K562 treated with DMSO at 1 percent for 24 hours (cell line): ENCODE results near the gene PLXNB3. TPM values are rescaled to one million over a fixed set of nuclear protein-coding genes. Genes with fewer than 3 reads are reported as not detected.

ENCODE experiments used
- total RNA-seq: library from RNA; unstranded; fragments of 300-600 nt; gene quantifications from 2 replicates; pipeline ENCODE4 v1.2.3, GENCODE V29; 2022; ENCODE audit warnings: low read depth; ENCODE audit not compliant: insufficient read depth

PLXNB3 gene
- total RNA-seq: 0.75 and 3.0 TPM in 2 replicates

GRCh38 chrX:153763989-153764755, at the start of gene PLXNB3:
Gene PLXNB3 (plus strand): TSS chrX:153764249. CDS start chrX:153765536, 1,287 bp downstream.

GRCh38 chrX:153724252-153725038, 39.6 kb upstream of the PLXNB3 start, which contains the start of the genes ABCD1 and BCAP31:
Gene ABCD1 (plus strand): TSS chrX:153724856. CDS start chrX:153725267, 411 bp downstream.
Gene BCAP31 (minus strand): TSS chrX:153724387. CDS start chrX:153723244, 1,143 bp downstream.

GRCh38 chrX:153780678-153781427, 16.8 kb downstream of the PLXNB3 start, which contains the start of gene SRPK3:
Gene SRPK3 (plus strand): TSS chrX:153781041. CDS start chrX:153781087, 46 bp downstream.

GRCh38 chrX:153794018-153794896, 30.2 kb downstream of the PLXNB3 start, which contains the start of the genes IDH3G and SSR4:
Gene IDH3G (minus strand): TSS chrX:153794375. CDS start chrX:153794326, 49 bp downstream.
Gene SSR4 (plus strand): TSS chrX:153794668. CDS start chrX:153794688, 20 bp downstream.

Other genes with a start within 250 kb of the PLXNB3 start
- not detected in 2 replicates for gene ATP2B3, start 246.6 kb upstream of the PLXNB3 start, total RNA-seq
- 45.2 and 46.1 TPM in 2 replicates for gene CCNQ, start 165.1 kb upstream of the PLXNB3 start, total RNA-seq
- gene DUSP9, start 117.0 kb upstream of the PLXNB3 start, total RNA-seq: 3.8 and 4.7 TPM in 2 replicates
- 3.2 and 3.4 TPM in 2 replicates for gene PNCK, start 90.4 kb upstream of the PLXNB3 start, total RNA-seq
- gene SLC6A8, start 76.3 kb upstream of the PLXNB3 start, total RNA-seq: 44.3 and 46.8 TPM in 2 replicates
- gene BCAP31, start 39.9 kb upstream of the PLXNB3 start, total RNA-seq: 217 and 219 TPM in 2 replicates
- gene ABCD1, start 39.4 kb upstream of the PLXNB3 start, total RNA-seq: 47.5 and 48.3 TPM in 2 replicates
- 0.13 TPM in 1 of 2 replicates, not detected in the other for gene SRPK3, start 16.8 kb downstream of the PLXNB3 start, total RNA-seq
- 94.7 and 98.9 TPM in 2 replicates for gene IDH3G, start 30.1 kb downstream of the PLXNB3 start, total RNA-seq
- 700 and 858 TPM in 2 replicates for gene SSR4, start 30.4 kb downstream of the PLXNB3 start, total RNA-seq
- not detected in 2 replicates for gene PDZD4, start 66.3 kb downstream of the PLXNB3 start, total RNA-seq
- gene L1CAM, start 121.9 kb downstream of the PLXNB3 start, total RNA-seq: 0.61 and 0.90 TPM in 2 replicates
- 0.45 and 1.8 TPM in 2 replicates for gene AVPR2, start 140.4 kb downstream of the PLXNB3 start, total RNA-seq
- 90.5 and 104 TPM in 2 replicates for gene ARHGAP4, start 162.0 kb downstream of the PLXNB3 start, total RNA-seq
- 120 and 121 TPM in 2 replicates for gene NAA10, start 170.8 kb downstream of the PLXNB3 start, total RNA-seq
- 66.4 and 66.6 TPM in 2 replicates for gene RENBP, start 180.4 kb downstream of the PLXNB3 start, total RNA-seq
- 64.2 and 66.3 TPM in 2 replicates for gene HCFC1, start 207.6 kb downstream of the PLXNB3 start, total RNA-seq
- gene TMEM187, start 208.5 kb downstream of the PLXNB3 start, total RNA-seq: 20.6 and 22.6 TPM in 2 replicates